ENCODE results near the gene PHOSPHO1.
"Not testable (repeated sequence)": the region's sequence is repeated elsewhere in the genome, so short reads cannot be mapped to it uniquely, and the experiment has no call there.

Gene PHOSPHO1

GRCh38 chr17:49230636-49231562, at the start of gene PHOSPHO1:
Gene PHOSPHO1, minus strand, starts transcription at chr17:49230787. Its CDS starts 4,096 bp downstream, at chr17:49226691.
- peak; percentile 69 to 73 (median 72) for DNase-seq (ENCODE audit: low read depth in 3 of 3)

GRCh38 chr17:49280061-49280460, 49.5 kb upstream of the PHOSPHO1 start:
- no peak for DNase-seq (ENCODE audit: low read depth in 3 of 3)

GRCh38 chr17:49279263-49280015, 48.9 kb upstream of the PHOSPHO1 start:
- not testable (repeated sequence) for DNase-seq (ENCODE audit: low read depth in 3 of 3)

GRCh38 chr17:49278076-49278475, 47.5 kb upstream of the PHOSPHO1 start:
- DNase-seq (ENCODE audit: low read depth in 3 of 3): no peak

DNA sequence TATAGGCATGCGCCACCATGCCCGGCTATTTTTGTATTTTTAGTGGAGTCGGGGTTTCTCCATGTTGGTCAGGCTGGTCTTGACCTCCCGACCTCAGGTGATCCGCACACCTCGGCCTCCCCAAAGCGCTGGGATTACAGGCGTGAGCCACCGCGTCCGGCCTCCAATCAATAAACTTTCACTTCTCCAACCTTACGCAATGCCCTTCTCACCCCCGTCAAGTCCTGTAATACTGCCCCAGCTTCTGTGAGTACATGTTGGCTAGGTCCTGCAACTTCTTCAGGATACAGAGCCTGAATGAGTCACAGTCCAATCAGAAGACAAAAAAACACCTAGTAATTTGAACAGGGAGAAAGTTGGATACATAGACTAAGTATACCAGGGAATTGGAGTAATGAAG, 47.1 kb upstream of the PHOSPHO1 start:
- no peak for DNase-seq (ENCODE audit: low read depth in 3 of 3)

DNA sequence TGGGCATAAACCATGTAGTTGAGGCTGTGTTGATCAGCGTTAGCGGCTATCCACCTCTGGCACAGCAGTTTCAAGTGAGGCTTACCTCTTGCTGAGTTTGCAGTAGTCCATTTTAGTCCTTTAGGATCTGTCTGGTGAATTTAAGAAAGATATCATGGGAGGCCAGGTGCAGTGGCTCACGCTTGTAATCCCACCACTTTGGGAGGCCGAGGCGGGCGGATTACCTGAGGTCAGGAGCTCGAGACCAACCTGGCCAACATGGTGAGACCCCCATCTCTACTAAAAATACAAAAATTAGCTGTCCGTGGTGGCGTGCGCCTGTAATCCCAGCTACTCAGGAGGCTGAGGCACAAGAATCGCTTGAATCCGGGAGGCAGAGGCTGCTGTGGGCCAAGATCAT, 45.4 kb upstream of the PHOSPHO1 start:
- DNase-seq (ENCODE audit: low read depth in 3 of 3): not testable (repeated sequence)

- DNase-seq (ENCODE audit: low read depth in 3 of 3): no peak
These were observed 38.8 kb upstream of the PHOSPHO1 start for GRCh38 chr17:49269356-49269755.

DNA sequence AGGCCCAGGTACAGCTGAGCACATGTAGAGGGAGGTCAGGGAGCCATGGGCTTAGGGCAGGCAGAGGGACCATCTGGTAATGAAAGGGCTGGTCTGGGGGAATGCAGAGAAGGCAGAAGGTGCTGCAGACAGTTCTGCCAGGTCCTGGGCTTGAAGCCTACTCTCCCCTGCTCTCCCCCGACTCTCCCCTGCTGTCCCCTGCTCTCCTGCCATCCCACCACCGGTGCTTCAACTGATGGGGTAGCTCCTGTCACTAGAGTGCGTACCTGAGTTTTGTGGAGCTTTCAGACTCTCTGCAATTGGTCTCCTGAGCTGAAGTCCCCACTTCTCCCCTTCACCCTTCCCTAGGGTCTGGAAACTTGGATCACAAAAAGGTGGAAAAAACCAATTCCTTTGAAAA, 37.3 kb upstream of the PHOSPHO1 start:
- DNase-seq (ENCODE audit: low read depth in 3 of 3): no peak

DNA sequence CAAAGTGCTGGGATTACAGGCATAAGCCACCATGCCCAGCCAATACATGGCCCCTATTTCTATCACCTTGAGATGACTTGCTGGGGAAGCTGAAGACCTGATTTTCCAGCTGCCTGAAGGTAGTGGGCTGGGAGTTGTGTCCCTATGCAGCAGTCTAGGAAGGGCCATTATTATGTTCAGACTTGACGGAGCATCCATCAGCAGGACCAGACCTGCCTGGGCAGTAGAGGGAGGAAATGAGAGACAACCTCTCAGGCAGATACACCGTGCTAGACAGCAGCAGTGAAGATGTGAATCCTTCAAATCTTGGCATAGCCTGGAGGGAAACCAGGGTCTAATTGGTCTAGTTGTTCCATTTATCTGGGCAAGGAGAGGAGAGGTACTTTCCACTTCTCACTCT, 35.6 kb upstream of the PHOSPHO1 start:
- DNase-seq (ENCODE audit: low read depth in 3 of 3): no peak

DNA sequence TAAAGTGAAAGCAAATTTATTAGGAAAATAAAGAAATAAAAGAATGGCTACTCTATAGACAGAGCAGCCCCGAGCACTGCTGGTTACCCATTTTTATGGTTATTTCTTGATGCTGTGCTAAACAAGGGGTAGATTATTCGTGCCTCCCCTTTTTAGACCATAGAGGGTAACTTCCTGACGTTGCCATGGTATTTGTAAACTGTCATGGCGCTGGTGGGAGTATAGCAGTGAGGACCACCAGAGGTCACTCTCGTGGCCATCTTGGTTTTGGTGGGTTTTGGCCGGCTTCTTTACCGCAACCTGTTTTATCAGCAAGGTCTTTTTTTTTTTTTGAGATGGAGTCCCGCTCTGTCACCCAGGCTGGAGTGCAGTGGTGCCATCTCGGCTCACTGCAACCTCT, 31.0 kb upstream of the PHOSPHO1 start:
- DNase-seq (ENCODE audit: low read depth in 3 of 3): not testable (repeated sequence)

DNA sequence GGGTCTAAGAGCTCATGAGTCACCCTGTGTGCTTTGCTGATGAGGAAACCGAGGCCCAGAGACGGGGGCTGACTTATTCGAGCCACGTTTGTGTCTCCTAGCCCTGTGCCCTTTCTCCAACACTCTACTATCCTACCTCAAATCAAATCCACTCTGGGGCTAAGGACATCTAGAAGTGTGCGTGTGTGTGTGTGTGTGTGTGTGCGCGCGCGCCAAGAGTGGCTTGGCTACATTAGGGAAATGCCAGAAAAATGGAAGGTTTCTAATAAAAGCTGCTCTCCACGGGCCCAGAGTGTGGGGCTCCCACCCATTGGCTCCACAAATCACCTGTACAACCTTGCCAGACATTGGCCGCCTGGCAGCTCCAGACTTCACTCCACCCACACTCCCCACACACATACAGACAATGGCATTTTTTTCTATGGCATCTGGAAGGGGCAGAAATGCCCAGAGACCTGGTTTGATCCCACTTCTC, 30.3 kb upstream of the PHOSPHO1 start:
- peak in 1 of 3 experiments; percentile 20 for DNase-seq (ENCODE audit: low read depth in 3 of 3)

DNA sequence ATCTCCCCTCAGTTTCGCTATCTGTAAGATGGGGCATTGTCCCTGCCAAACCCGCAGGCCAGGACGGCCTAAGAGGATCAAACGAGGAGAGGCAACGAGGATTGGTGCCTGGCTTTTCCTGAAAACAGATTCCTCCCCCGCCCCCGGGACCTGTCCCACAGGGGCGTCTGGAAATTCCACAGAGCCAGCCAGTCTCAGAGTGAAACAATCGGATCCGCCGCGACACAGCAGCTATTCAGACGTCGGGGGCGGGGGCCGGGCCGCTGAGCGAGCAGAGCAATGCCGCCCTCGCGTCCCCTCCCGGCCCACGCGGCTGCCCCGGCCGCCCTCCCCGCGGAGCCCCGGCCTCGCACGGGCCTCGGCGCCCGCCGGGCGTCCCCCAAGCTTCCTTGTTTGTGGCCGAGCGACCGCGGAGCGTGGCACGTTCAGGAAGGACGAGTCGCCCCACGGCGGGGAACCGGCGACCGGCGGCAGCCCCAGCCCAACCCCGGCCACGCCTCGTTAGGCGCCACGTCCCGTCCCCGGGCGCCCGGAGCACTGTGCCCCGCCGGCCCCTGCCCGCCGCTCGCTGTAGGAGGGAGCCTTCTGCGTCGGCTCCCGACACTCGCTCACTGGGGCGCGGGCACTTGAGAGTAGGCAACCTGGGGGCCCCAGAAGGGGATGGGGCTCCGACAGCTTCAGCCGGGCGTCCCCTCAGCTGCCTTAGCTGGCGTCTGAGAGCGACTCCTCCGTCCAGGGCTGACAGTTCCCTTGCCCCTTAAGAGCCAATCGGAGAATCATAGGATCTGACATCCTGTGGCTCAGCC, 29.6 kb upstream of the PHOSPHO1 start:
- peak; percentile 41 to 49 (median 45) for DNase-seq (ENCODE audit: low read depth in 3 of 3)

DNA sequence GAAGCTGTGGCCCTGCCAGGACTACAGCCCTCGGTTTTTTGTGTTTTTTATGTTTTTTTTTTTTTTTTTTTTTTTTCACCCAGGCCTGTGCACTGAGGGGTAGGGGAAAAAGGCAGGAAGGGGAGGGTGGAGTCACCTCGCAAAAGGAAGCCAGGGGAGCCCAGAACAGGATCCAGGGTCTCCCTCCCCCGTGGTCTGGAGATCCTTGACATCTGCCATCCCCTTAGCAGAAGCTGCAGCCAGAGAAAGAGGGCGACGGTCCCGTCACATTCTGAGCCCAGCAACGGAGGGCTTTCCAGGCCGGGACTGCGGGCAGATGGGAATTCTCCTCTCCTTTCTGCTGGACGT, 29.1 kb upstream of the PHOSPHO1 start:
- DNase-seq (ENCODE audit: low read depth in 3 of 3): no peak

DNA sequence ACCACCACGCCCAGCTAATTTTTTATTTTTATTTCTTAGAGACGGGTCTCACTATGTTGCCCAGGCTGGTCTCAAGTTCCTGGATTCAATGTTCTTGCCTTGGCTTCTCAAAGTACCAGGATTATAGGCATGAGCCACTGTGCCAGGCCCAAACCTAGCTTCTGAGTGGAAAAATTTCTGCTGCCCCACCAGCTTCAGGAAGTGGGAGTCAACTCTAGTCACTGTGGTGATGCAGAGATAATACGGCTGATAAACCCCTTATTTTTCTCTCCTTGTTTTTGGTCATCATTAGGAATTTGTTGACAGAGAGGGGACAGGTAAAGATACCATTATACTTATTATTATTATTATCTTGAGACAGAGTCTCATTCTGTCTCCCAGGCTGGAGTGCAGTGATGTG, 27.8 kb upstream of the PHOSPHO1 start:
- DNase-seq (ENCODE audit: low read depth in 3 of 3): no peak

DNA sequence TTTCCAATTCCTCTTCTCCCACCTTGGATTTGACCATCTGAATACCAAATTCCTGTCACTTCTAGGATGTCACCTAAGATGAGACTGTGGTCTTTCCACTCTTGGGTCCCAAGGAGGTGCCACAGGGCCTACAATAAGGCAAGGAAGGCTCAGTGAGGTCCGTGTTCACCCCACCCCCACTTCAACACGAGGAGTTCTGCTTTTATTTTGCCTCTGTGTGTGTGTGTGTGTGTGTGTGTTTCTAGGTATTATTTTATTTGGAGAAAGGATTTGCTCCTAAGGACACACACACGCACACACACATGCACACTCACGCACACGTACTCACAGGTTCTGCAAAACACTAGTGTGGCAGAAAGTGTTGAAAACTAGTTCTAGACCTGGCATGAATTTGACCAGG, 24.5 kb upstream of the PHOSPHO1 start:
- no peak for DNase-seq (ENCODE audit: low read depth in 3 of 3)

- DNase-seq (ENCODE audit: low read depth in 3 of 3): no peak
These were observed 23.5 kb upstream of the PHOSPHO1 start for GRCh38 chr17:49254066-49254465.

- DNase-seq (ENCODE audit: low read depth in 3 of 3): no peak
These were observed 21.6 kb upstream of the PHOSPHO1 start for GRCh38 chr17:49252148-49252695.

GRCh38 chr17:49249890-49250522, 19.4 kb upstream of the PHOSPHO1 start:
- DNase-seq (ENCODE audit: low read depth in 3 of 3): no peak

DNA sequence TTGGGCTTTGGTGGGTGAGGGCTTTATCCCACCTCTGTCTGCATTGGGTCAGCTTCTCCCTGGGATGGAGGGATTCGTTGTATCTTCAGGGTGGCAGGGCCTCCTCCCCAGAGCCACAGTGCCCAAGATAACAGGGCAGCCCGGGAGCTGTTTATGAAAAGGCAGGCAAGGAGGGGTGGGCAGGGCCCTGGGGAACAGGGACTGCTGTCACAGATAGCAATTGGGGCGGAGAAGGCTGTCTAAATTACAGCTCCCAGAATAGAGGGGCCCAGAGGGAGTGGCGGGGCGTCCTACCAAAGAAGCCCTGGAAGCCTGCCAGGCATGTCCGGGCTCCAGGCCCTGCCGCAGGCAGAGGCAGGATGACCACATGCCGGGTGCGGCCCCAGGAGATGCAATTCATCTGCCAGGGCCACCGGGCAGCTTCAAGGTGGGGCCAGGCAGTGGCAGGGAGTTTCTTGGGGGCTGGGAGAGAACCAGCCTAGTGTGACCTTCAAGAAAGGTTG, 18.8 kb upstream of the PHOSPHO1 start:
- no peak for DNase-seq (ENCODE audit: low read depth in 3 of 3)

- no peak for DNase-seq (ENCODE audit: low read depth in 3 of 3)
These were observed 17.4 kb upstream of the PHOSPHO1 start for GRCh38 chr17:49247944-49248343.

DNA sequence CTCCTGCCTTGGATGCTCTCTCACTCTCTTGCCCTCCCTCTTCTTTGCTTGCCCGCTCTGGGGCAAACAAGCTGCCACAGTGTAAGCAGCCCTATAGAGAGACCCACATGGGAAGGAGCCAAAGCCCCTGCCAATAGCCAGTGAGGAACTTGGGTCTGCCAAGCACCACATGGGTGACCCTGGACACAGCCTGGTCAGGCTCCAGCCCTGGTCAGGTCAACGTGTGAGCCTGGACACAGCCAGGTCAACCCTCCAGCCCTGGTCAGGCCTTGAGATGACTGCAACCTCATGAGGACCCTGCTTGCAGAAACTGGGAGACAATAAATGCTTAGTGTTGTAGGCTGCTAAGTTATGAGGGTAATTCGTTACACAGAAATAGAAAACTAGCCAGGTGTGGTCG, 14.3 kb upstream of the PHOSPHO1 start:
- DNase-seq (ENCODE audit: low read depth in 3 of 3): no peak
